HG03442 (cell line): Measurements from ENCODE around the gene ZNF358.

Experiments used
- ATAC-seq: cut with Tn5 transposase; IDR thresholded peaks from one replicate; pipeline ENCODE4 v1.9.1; 2021; ENCODE audit warnings: mild to moderate bottlenecking, moderate library complexity; ENCODE audit not compliant: unreplicated experiment

ZNF358 gene

GRCh38 chr19:7515645-7516151, at the start of gene ZNF358:
Gene ZNF358, plus strand, starts transcription at chr19:7516103. Its CDS starts 3,140 bp downstream, at chr19:7519243.
- ATAC-seq = no peak

- no peak for ATAC-seq
Observed at GRCh38 chr19:7467009-7467989, 48.6 kb upstream of the ZNF358 start.

GRCh38 chr19:7468840-7469239, 47.1 kb upstream of the ZNF358 start:
- no peak for ATAC-seq

GRCh38 chr19:7469669-7470285, 46.1 kb upstream of the ZNF358 start:
- no peak for ATAC-seq

GRCh38 chr19:7470540-7471305, 45.2 kb upstream of the ZNF358 start:
- no peak for ATAC-seq

- ATAC-seq = no peak
Observed at GRCh38 chr19:7471696-7472615, 43.9 kb upstream of the ZNF358 start.

GRCh38 chr19:7475665-7476064, 40.2 kb upstream of the ZNF358 start:
- no peak for ATAC-seq

GRCh38 chr19:7476241-7476640, 39.7 kb upstream of the ZNF358 start:
- ATAC-seq = no peak

GRCh38 chr19:7476777-7477494, 39.0 kb upstream of the ZNF358 start:
- no peak for ATAC-seq

GRCh38 chr19:7477758-7478157, 38.1 kb upstream of the ZNF358 start:
- no peak for ATAC-seq

- ATAC-seq = no peak
Observed at GRCh38 chr19:7478173-7478842, 37.6 kb upstream of the ZNF358 start.

GRCh38 chr19:7478843-7479227, 37.1 kb upstream of the ZNF358 start:
- no peak for ATAC-seq

GRCh38 chr19:7480222-7480969, 35.5 kb upstream of the ZNF358 start:
- ATAC-seq = no peak

GRCh38 chr19:7480970-7481255, 35.0 kb upstream of the ZNF358 start:
- ATAC-seq = no peak

GRCh38 chr19:7482584-7483439, 33.1 kb upstream of the ZNF358 start:
- ATAC-seq = no peak

GRCh38 chr19:7483720-7484201, 32.1 kb upstream of the ZNF358 start:
- no peak for ATAC-seq

- ATAC-seq = no peak
Observed at GRCh38 chr19:7486923-7487322, 29.0 kb upstream of the ZNF358 start.
